HG03432 (cell line): ENCODE data around the gene MMP25.
"Not testable (repeated sequence)": the region's sequence is repeated elsewhere in the genome, so short reads cannot be mapped to it uniquely, and the experiment has no call there.

Experiments used
- ATAC-seq: cut with Tn5 transposase; IDR thresholded peaks from one replicate; pipeline ENCODE4 v1.9.1; 2021; ENCODE audit warnings: mild to moderate bottlenecking, moderate library complexity; ENCODE audit not compliant: unreplicated experiment

Gene MMP25

DNA sequence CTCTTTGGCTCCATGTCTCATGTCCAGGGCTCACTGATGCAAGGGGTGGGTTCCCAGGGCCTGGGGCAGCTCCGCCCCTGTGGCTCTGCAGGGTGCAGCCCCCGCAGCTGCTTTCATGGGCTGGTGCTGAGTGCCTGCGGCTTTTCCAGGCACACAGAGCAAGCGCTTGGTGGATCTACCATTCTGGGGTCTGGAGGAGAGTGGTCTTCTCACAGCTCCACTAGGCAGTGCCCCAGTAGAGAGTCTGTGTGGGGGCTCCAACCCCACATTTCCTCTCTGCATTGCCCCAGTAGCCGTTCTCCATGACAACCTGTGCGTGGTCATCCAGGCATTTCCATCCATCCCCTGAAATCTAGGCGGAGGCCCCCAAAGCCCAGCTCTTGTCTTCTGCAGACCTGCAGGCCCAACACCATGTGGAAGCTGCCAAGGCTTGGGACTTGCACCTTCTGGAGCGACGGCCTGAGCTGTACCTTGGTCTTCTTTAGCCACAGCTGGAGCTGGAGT is 24.3 kb downstream of the MMP25 start:
- ATAC-seq, result no peak

DNA sequence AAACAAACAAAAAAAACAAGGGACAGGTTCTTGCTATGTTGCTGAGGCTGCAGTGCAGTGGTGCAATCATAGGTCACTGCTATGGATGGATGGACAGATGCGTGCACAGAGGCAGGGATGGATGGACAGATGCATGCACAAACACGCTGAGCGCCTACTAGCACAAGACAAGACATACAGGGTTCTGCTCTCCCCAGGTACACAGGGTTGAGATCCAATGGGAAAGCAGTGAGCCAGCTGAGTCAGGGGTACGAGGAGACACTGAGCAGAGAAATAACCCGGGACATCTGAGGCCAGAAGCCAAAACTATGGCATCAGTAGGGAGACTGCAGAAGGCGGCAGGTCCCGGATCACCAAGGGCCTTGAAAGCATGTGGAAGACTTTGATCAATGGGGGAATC is 25.3 kb downstream of the MMP25 start:
- ATAC-seq, result no peak

DNA sequence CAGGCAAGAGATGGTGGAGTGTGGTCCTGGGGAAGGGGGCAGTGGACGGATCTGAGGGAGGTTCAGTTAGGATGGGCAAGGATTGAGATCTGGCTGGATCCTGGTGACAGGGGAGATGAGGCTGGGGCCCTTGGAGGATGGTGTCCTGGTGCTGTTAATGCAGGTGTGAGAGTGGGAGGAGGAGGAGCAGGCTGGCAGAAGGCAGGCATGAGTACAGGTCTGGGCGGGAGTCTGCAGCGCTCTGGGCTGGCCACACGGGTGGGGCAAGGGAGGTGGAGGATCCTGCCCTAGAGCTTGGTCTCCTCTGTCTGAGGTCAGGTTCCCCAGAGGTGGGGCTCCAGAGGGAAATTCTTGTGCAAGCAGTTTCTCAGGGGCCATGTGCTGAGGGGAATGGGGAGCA is 25.8 kb downstream of the MMP25 start:
- not testable (repeated sequence) for ATAC-seq

DNA sequence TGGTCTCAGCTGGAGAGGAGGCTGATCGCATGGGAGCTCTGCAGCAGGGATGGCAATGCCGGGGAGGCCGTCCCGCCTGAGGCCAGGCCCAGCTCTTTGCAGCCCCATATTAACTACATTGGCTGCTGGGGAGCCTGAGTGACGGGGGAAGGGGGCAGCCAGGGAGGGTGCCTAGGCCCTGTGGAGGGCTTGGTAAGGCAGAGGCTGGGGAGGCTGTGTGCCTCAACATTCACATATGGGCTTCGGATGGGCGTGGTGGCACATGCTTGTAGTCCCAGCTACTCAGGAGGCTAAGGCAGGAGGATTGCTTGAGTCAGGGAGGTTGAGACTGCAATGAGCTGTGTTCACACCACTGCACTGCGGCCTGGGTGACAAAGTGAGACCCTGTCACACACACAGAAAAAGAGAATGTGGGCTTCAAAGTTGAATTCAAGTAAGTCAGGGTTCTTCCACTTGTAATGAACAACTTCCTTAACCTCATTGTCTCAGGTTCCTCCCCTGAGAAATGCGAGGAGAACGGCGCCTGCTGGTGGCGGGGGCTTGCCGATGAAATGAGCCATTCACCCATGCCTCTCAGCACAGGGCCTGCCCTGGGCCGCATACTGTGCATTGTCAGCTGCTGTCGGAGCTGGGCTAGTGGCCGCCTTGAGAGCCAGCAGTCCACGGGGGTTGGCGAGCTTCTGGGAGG is 26.4 kb downstream of the MMP25 start:
- ATAC-seq, result not testable (repeated sequence)

DNA sequence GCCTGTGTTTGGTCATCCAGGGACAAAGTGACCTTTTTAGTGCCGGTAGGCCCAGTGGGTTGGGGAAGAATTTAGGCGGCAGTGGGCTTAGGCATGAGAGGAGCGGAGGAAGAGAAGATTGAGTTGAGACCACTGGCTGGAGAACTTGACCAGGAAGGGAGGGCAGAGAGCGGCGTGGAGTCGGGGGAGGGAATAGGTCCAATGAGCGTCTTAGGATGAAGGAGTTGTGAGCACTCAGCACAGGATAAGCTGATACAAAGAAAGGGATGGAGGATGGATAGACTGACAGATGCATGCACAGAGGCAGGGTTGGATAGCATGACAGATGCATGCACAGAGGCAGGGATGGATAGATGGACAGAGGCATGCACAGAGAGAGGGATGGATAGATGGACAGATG is 27.1 kb downstream of the MMP25 start:
- ATAC-seq, result no peak

DNA sequence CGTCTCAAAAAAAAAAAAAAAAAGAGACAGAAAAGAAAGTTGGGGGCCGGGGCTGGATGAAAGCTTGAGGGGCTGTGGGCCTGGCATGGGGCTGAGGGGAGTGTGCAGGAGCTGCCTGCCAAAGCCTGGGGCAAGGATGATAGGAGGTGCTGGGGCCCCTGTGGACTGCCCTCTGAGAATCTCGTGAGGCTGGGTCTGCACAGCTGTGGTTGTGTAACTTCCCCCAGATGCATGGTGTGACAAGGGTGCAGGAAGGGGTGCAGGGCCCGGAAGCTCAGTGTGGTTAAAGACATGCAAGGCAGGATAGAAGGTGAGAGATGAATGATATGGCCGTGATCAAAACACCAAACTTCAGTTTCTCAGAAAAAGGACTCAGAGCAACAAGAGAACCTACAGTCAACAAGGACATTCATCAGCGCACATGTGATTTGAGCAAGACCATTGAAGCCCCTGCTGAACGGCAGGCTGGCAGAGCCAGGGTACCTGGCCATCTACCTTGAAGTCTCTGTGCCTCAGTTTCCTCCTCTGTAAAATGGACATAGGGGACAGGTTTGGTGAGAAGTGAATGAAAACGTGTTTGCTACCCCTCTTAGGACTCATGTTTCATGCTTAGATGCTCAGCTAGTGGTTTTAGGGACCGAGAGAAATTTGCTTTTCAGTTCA is 28.6 kb downstream of the MMP25 start:
- ATAC-seq, result peak; percentile 74

DNA sequence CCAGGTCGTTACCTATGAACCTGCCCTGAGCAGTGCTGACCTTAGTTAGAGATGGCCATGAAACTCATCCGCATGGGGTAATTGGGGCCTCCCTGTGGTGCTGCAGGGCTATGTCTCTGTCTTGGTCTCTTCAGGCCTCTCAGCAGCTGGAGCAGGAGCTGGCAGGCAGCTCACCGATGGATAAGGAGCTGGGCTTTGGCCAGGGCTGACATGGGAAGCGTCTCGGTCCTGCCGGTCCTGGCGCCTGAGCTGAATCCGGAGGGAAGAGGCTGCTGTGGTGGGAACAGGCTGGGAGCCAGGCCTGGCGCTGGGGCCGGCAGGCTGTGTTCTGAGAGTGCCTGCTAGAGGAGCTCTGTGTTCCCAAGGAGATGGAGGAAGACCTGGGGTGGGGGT is 29.2 kb downstream of the MMP25 start:
- no peak for ATAC-seq

DNA sequence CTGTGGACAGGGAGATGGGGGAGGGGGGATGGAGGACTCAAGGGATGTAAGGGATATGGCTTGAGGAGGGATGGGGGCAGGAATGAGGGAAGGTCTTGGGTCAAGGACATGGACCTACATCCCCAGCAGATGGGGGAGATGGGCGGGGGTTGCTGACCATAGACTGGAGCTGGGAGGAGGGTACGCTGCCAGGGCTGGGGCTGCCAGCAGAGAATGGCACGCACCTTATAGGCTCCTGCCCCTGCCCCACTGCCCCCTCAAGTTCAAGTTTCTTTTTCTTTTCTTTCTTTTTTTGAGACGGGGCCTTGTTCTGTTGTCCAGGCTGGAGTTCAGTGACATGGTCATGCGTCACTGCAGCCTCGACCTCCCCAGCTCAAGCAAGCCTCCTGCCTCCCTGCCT is 29.6 kb downstream of the MMP25 start:
- ATAC-seq, result not testable (repeated sequence)

DNA sequence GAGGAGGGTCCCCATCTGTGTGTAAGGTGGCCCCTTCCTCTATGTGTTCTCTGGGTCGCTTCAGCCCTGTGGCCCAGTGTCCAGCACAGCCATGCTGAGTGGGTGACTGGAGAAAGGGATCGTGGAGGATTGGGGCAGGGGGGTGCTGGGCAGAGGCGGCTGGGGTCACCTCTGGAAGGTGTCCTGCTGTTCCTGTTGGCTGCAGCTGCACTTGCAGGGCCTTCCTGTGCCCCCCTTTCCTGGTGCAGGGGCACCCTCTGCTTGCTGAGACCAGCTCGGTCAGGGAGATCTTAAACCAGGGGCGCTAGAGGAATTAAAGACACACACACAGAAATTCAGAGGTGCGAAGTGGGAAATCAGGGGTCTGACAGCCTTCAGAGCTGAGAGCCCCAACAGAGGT is 30.2 kb downstream of the MMP25 start:
- no peak for ATAC-seq

DNA sequence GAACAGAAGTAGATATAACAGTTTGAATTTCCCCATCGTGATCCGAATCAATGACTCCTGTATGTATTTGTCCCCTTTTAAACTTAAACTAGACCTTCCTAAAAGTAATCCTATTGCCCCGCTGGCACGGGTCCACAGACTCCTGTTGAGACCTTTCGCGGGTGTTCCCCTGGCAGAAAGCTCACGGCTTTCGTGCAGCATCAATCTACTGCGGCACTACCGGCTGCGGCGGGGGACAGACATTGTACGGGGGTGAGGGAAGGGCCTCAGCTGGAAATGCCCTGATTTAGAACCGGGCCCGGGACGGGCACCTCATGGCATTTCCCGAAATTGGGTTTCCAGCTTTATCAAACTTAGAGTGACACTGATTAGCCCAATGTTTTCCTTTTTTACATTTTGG is 33.7 kb downstream of the MMP25 start:
- ATAC-seq, result no peak

DNA sequence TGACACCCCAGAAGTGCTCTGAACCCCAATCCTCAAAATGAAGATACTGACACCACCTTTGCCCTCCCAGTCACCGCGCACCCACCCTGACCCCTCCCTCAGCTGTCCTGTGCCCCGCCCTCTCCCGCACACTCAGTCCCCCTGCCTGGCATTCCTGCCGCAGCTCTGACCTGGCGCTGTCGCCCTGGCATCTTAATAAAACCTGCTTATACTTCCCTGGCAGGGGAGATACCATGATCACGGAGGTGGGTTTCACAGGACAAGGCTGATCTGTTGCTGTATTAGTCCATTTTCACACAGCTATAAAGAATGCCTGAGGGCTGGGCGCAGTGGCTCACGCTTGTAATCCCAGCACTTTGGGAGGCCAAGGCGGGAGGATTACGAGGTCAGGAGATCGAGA is 35.6 kb downstream of the MMP25 start:
- not testable (repeated sequence) for ATAC-seq

DNA sequence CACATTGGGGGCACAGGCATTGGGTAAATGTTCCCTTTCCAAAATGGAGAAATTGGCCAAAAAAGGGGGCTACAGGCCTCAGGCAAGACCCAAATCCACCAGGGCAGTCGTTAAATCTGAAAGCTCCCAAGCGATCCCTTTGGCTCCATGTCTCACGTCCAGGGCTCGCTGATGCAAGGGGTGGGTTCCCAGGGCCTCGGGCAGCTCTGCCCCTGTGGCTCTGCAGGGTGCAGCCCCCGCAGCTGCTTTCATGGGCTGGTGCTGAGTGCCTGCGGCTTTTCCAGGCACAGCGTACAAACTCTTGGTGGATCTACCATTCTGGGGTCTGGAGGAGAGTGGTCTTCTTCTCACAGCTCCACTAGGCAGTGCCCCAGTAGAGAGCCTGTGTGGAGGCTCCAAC is 37.0 kb downstream of the MMP25 start:
- ATAC-seq, result not testable (repeated sequence)

DNA sequence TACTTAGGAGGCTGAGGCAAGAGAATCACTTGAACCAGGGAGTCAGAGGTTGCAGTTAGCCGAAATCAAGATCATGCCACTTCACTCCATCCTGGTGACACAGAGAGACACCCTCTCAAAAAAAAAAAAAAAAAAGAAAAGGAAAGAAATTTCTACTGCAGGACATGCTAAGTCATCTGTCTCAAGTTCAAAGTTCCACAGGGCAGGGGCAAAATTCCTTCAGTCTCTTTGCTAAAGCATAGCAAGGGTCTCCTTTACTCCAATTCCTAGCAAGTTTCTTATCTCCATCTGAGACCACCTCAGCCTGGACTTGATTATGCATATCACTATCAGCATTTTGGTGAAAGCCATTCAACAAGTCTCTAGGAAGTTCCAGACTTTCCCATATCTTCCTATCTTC is 38.1 kb downstream of the MMP25 start:
- no peak for ATAC-seq

DNA sequence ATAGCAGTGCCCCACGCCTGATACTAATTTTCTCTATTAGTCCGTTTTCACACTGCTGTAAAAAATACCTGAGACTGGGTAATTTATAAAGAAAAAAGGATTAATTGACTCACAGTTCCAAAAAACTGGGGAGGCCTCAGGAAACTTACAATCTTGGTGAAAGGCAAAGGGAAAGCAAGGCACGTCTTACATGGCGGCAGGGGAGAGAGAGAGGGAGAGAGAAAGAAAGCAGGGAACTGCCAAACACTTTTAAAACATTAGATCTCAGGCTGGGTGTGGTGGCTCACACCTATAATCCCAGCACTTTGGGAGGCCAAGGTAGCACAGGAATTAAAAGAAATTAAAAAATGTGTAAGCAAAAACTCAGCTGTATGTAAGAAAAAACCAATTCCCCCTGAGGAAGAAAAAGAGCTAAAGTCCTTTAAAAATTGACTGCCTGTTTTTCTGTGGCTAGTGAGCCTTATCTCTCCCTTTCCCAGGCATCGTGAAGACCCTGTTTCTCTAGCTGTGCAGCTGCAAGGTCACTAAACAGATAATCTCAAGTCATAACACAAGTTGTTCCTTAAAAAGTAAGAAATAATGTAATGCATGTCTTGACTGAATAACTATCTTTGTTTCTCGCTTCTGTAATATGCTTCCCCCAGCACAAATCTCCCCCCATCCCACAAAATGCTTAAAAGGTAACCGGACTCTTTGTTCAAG is 38.8 kb downstream of the MMP25 start:
- no peak for ATAC-seq

DNA sequence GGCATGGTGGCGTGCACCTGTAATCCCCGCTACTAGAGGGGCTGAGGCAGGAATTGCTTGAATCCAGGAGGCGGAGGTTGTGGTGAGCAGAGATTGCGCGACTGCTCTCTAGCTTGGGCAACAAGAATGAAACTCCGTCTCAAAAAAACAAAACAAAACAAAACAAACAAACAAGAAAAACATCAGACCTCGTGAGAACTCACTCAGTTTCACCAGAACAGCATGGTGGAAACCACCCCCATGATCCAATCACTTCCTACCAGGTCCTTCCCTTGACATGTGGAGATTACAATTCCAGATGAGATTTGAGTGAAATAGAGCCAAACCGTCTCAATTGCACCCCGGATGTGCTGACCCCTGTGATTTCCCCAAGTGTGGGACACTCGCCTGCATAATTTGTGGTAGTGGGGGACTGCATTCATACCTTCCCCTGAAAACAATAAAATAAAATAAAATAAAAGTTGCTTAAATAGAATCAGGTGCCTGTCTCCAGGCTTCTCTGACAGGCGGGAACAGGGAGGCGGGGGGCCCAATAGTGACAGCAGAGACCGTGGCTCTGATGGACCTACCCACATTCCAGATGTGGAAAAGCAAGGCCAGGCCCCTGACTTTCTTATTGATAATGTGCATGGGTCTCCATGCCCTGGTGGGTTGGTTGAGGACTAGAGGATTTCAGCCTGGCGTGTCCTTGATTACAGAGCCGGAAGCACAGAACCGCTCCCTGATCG is 39.7 kb downstream of the MMP25 start:
- no peak for ATAC-seq

DNA sequence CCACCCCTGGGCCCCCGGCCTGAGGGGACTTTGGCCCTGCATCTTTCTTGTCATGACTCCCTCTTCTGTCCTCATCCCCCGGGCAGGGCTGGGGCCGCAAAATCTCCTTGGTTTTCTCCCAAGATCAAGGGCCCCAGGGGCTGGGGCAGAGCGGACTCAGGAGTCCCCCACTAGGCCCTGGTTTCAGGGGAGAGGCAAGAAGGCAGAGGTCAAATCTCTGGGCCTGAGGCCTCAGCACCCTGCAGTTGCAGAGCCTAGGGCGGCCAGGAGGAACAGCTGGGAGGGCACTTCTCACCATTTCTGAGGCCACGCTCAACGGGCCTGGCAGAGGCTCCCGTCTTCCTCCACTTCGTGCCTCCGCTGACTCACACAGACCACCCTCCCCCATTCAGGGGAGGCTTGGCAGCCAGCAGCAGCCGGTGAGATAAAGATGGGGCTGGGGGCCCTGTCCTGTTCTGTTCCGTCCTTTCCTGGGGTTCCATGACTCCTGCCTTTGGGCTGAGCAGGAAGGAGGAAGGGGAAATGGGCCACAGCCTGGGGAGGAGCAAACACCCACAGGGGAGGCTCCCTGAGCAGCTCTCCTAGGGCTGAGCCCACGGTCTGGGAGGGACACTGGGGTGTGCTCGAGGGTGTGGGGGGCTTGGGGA is 40.4 kb downstream of the MMP25 start:
- no peak for ATAC-seq

DNA sequence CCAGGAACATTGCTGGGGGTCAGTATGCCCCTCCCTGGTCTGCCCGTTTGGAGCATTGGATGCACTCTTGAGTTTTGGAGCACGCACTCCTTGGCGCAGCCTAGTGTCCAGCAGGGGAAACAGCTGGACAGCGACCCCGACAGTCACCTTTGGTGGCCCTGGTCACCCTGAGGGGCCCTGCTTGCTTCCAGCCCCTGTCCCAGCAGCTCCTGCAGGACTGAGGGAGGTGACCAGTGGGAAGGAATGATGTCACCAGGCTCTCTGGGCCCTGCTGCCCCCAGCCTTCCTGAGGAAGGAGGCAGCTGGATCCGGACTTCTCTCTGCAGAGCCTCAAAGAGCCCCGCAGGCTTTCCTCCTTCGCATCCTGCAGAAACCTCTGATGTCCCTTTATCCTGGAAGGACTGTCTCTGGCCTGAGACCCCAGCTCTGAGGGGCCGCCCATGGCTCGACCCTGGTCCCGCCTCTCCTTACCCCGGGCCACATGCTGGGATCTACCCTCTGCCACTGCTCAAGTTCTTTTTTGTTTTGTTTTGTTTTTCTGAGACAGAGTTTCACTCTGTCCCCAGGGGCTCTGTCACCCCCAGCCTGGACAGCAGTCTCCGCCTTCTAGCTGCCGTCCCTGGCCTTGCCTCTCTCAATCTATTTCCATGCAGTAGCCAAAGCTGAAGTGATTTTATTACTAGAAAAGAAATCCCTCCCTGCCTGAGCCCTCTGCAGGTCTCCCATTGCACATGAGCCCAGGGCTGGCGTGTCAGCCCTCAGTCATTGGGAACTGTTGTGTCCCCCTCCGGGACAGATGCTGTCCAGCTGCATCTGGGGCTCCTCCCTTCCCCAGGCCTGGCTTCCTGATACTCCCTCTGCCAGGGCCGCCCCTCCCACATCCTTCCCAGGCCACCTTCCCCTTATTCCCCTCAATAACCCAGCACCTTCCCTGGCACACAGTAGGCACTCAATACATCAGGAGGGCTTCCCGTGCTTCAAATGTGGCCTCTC is 41.2 kb downstream of the MMP25 start:
- no peak for ATAC-seq

DNA sequence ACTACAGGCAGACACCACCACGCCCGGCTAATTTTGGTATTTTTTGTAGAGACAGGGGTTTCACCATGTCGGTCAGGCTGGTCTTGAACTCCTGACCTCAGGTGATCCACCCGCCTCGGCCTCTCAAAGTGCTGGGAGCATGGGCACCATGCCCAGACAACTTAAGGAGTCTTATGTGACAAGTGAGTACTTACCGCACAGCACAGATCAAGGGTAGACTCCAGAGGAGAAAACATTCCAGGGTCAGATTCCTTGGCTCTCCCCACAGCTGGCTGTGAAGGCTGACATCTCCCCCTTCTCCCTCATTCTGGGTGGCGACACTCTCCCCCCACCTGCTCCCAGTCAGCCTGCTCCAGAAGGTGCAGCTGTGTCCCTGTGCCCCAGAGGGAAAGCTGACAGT is 42.1 kb downstream of the MMP25 start:
- no peak for ATAC-seq

DNA sequence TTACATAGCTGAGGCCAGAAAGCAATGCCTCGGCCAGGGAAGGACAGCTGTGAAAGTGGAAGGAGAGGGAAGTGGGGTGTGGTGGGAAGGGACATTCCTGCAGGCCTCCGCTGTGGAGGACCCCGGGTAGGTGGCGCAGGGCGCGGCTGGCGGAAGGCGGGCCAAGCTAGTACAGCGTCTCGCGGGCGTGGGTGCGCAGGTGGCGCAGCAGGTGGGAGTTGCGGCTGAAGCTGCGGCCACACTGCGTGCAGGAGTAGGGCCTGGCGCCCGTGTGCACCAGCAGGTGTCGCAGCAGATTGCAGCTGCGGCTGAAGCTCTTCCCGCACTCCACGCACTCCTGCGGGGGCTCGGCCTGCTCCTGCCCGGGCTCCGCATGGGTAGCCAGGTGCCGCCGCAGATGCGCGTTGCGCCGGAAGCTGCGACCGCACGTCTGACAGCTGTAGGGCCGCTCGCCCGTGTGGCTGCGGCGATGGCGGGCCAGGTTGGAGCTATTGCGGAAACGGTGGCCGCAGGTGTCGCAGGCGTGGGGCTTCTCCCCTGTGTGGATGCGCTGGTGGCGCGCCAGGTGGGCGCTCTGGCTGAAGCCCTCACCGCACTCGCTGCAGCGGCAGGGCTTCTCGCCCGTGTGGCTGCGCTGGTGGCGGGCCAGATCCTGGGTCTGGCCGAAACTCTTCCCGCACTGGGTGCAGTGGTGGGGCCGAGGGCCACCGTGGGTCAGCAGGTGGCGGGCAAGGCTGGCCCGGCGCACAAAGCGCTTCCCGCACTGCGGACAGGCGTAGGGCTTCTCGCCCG is 42.8 kb downstream of the MMP25 start:
- no peak for ATAC-seq
